ENCODE results near the gene SH3RF3.

- TF ChIP-seq POLR2AphosphoS5 (IDR thresholded peaks at IDR 0.05; ENCODE audit: low read depth, low read length) (no peak), CTCF (IDR thresholded peaks at IDR 0.05) (no peak), SIN3A (IDR thresholded peaks at IDR 0.05; ENCODE audit: borderline replicate concordance, insufficient read depth, low read depth, low read length) (no peak)
- TF ChIP-seq, protein P1, sequence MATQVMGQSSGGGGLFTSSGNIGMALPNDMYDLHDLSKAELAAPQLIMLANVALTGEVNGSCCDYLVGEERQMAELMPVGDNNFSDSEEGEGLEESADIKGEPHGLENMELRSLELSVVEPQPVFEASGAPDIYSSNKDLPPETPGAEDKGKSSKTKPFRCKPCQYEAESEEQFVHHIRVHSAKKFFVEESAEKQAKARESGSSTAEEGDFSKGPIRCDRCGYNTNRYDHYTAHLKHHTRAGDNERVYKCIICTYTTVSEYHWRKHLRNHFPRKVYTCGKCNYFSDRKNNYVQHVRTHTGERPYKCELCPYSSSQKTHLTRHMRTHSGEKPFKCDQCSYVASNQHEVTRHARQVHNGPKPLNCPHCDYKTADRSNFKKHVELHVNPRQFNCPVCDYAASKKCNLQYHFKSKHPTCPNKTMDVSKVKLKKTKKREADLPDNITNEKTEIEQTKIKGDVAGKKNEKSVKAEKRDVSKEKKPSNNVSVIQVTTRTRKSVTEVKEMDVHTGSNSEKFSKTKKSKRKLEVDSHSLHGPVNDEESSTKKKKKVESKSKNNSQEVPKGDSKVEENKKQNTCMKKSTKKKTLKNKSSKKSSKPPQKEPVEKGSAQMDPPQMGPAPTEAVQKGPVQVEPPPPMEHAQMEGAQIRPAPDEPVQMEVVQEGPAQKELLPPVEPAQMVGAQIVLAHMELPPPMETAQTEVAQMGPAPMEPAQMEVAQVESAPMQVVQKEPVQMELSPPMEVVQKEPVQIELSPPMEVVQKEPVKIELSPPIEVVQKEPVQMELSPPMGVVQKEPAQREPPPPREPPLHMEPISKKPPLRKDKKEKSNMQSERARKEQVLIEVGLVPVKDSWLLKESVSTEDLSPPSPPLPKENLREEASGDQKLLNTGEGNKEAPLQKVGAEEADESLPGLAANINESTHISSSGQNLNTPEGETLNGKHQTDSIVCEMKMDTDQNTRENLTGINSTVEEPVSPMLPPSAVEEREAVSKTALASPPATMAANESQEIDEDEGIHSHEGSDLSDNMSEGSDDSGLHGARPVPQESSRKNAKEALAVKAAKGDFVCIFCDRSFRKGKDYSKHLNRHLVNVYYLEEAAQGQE (IDR thresholded peaks at IDR 0.05; ENCODE audit: insufficient read depth in 1 of 2, low read depth in 2 of 2, low read length in 1 of 2), result no peak
Observed at GRCh38 chr2:109260116-109260855, 131.3 kb downstream of the SH3RF3 start.

Data from Panc1 (cell line).